ENCODE data around the gene MGAT4A. TPM values are rescaled to one million over a fixed set of nuclear protein-coding genes. Genes with fewer than 3 reads are reported as not detected.

Gene MGAT4A
- total and polyA plus RNA-seq, 9 of the 15 experiments (the other 6 are each of a cell fraction or from before 2014, with no cell fraction given), result 0.03 to 0.53 (median 0.18) TPM; not detected in 2

GRCh38 chr2:98696200-98696599 lies 34.7 kb downstream of the MGAT4A start:
- Histone ChIP-seq H3K9me1 (ENCODE audit: control insufficient read depth, insufficient read depth, low read length) (no peaks in the 10 kb centered on the region), H3K27ac (ENCODE audit: extremely low read depth, low read depth, low read length) (no peak overlapping the region), H3K4me1 (replicated peaks in 1 of 2; ENCODE audit: control insufficient read depth in 2 of 2, insufficient read depth in 2 of 2, low read length in 2 of 2) (no peaks in the 10 kb centered on the region), H3K9ac (ENCODE audit: insufficient read depth in 1 of 2, low read depth in 2 of 2, low read length in 2 of 2) (no peak overlapping the region), H3K79me2 (ENCODE audit: control insufficient read depth, insufficient read depth, low read length) (no peaks in the 10 kb centered on the region), H3K36me3 (ENCODE audit: control insufficient read depth, insufficient read depth, low read length) (no peaks in the 10 kb centered on the region), H3K27me3 (ENCODE audit: control insufficient read depth in 2 of 2, insufficient read depth in 2 of 2, low read length in 2 of 2) (peaks cover 2 to 10% of the 10 kb centered on the region in 2 experiments; a peak in 4 of 5 replicates), H3K4me3 (no peak overlapping the region), H3K9me3 (replicated peaks; ENCODE audit: control insufficient read depth, insufficient read depth, low read depth, low read length) (no peaks in the 10 kb centered on the region), H2AFZ (ENCODE audit: low read depth, low read length) (no peak overlapping the region), H4K20me1 (replicated peaks; ENCODE audit: control insufficient read depth, insufficient read depth, low read length) (no peaks in the 10 kb centered on the region), H3K4me2 (ENCODE audit: insufficient read depth, low read length) (no peak overlapping the region)
- intact Hi-C loops (cut with micrococcal nuclease), result no loop called here
- no peak for DNase-seq (ENCODE audit: extremely low read depth in 1 of 4, low spot score in 3 of 4)
- ATAC-seq, result no peak
- TF ChIP-seq HIVEP1 (CRISPR knock-in tag; IDR thresholded peaks at IDR 0.05), result no peak
- no peak for TF ChIP-seq ATF6 (CRISPR knock-in tag; IDR thresholded peaks at IDR 0.05)
- TF ChIP-seq, protein P1, sequence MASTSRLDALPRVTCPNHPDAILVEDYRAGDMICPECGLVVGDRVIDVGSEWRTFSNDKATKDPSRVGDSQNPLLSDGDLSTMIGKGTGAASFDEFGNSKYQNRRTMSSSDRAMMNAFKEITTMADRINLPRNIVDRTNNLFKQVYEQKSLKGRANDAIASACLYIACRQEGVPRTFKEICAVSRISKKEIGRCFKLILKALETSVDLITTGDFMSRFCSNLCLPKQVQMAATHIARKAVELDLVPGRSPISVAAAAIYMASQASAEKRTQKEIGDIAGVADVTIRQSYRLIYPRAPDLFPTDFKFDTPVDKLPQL (IDR thresholded peaks at IDR 0.05; ENCODE audit: extremely low read depth, insufficient read length), result no peak
- TF ChIP-seq CUX1 (CRISPR knock-in tag; IDR thresholded peaks at IDR 0.05), result no peak
- no peak for FAIRE-seq
- in situ Hi-C loops (cut with MboI), result no loop called here
- CTCF ChIA-PET (ENCODE audit: low intra/inter-chr PET ratio), result no interaction called here
- no TSS peak for BruUV-seq (replicated peaks)
- POLR2A ChIA-PET, result no interaction called here
- 2% methylated on average over 4 of the region's 4 CpGs for WGBS (ENCODE audit: insufficient coverage, low coverage, missing lambda C conversion rate)

Data from K562 (cell line).